ENCODE results near the gene MON1A. TPM values are rescaled to one million over a fixed set of nuclear protein-coding genes. Genes with fewer than 3 reads are reported as not detected.

MON1A gene
- total RNA-seq, 4 donors from 2014 or later: 1.0 to 9.3 (median 5.2) TPM

DNA sequence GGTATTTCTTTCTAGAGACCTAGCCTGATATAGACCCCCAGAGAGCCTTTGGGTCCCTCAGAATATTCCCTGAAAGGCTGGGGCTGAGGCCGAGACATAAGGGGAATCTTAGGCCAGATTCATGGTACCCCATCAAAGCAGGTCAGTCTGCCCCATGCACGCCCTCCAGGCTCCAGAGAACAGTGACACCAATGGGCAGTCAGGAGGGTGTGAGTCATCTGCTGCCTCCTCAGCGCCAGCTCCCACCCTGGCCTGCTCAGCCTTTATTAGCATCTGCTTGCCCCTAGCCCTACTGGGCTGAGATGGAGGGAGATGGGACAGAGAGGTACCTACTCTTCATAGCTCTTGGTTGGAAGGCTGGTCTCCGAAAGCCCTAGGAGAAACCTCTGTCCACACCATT, 45.6 kb downstream of the MON1A start:
- no peaks in the 10 kb centered on the region for H3K27me3 ChIP-seq
- H3K4me1 ChIP-seq: no peaks in the 10 kb centered on the region
- no peak for DNase-seq
- no peak for TF ChIP-seq POLR2A (IDR thresholded peaks at IDR 0.05)
- TF ChIP-seq, protein P1, sequence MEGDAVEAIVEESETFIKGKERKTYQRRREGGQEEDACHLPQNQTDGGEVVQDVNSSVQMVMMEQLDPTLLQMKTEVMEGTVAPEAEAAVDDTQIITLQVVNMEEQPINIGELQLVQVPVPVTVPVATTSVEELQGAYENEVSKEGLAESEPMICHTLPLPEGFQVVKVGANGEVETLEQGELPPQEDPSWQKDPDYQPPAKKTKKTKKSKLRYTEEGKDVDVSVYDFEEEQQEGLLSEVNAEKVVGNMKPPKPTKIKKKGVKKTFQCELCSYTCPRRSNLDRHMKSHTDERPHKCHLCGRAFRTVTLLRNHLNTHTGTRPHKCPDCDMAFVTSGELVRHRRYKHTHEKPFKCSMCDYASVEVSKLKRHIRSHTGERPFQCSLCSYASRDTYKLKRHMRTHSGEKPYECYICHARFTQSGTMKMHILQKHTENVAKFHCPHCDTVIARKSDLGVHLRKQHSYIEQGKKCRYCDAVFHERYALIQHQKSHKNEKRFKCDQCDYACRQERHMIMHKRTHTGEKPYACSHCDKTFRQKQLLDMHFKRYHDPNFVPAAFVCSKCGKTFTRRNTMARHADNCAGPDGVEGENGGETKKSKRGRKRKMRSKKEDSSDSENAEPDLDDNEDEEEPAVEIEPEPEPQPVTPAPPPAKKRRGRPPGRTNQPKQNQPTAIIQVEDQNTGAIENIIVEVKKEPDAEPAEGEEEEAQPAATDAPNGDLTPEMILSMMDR (IDR thresholded peaks at IDR 0.05): no peak
- H3K9me3 ChIP-seq: no peaks in the 10 kb centered on the region
- H3K4me3 ChIP-seq: no peak overlapping the region
- intact Hi-C loops (cut with DNase I; ENCODE audit: low total_unique reads): no loop called here
- no peak overlapping the region for H3K27ac ChIP-seq
- no peaks in the 10 kb centered on the region for H3K36me3 ChIP-seq

DNA sequence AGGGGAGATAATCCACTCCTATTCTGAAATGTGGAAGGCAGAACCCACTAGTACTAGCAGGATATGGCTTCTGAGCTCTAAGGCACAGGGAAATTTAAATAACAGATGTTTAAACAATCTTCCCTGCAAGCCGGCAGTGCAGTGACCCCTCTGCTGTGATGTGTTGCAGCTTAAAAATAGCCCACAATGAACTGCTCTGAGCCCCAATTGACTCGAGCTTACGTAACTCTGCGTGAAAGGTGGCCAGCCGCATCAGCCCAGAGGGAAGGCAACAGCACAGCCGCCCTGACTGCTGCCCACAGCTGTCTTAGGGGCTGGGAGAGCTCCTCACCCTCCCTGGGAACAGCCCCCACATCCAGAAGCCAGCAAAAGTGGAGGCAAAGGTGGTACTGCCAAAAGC, 47.4 kb downstream of the MON1A start:
- intact Hi-C loops (cut with DNase I; ENCODE audit: low total_unique reads): no loop called here
- TF ChIP-seq POLR2A (IDR thresholded peaks at IDR 0.05): no peak
- TF ChIP-seq, protein P1 (IDR thresholded peaks at IDR 0.05): no peak
- DNase-seq: no peak
- Histone ChIP-seq H3K27ac (no peak overlapping the region), H3K4me3 (no peak overlapping the region), H3K27me3 (no peaks in the 10 kb centered on the region), H3K4me1 (no peaks in the 10 kb centered on the region), H3K36me3 (no peaks in the 10 kb centered on the region), H3K9me3 (no peaks in the 10 kb centered on the region)

DNA sequence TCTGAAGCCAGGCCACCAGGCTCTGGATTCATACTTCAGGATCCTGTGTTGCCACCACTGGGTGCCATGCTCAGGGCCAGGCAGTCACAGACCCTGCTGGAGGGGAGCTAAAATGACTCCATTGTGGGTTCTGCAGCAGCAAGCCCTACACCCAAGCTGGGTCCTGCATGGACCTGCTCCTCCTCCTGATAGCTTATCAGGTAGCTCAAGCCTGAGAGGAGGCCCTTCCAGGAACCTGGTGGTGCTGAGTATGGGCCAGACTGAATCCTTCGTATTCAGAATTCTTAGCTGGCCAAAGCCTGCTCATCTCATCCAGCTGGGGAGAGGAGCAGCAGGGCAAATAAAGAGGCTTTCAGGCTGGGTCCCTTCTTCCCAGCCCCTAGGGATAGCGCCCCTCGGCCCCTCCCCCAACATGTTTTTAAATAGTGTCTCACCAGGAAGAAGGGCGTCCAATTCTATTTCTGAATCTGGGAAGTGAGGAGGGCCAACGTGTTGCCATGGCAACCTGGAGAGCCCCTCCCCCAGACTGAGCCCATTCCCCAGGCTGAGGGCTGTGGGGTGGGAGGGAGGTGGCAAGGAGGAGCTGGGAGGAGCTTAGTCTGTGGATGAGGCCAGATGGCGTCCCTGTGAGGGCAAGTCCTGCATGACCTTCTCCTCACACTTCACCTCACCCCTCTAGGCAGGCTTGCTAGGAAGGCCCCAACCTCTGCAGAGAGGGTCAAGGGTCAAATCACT, 48.9 kb downstream of the MON1A start:
- no peaks in the 10 kb centered on the region for H3K27me3 ChIP-seq

DNA sequence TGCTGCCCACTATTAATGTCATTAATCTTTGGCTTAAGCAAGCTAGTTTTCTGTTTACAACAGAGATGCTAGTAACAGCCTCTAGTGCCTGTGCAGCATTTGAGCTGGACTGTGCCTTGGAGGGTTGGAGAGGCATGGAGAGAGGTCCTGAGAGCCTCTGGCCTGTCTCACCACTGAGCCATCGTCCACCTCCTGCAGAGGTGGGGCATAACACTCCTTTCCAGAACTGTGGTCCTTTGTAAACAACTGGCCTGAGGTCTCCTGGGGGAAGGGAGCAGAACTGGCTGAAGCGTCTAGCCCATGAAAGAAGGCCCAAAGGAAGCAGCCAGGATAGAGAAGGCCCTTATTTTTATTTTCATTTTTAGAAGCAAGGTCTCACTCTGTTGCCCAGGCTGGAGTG, 49.9 kb downstream of the MON1A start:
- DNase-seq: no peak
- H3K27me3 ChIP-seq: no peaks in the 10 kb centered on the region
- no peaks in the 10 kb centered on the region for H3K36me3 ChIP-seq
- H3K4me1 ChIP-seq: no peaks in the 10 kb centered on the region
- intact Hi-C loops (cut with DNase I; ENCODE audit: low total_unique reads): no loop called here
- H3K27ac ChIP-seq: no peak overlapping the region
- TF ChIP-seq POLR2A (IDR thresholded peaks at IDR 0.05): no peak
- TF ChIP-seq, protein P1 (IDR thresholded peaks at IDR 0.05): no peak
- no peaks in the 10 kb centered on the region for H3K9me3 ChIP-seq
- no peak overlapping the region for H3K4me3 ChIP-seq

More for the DNA sequence above, 48.9 kb downstream of the MON1A start:
- intact Hi-C loops (cut with DNase I; ENCODE audit: low total_unique reads): no loop called here
- DNase-seq: no peak
- no peak overlapping the region for H3K27ac ChIP-seq
- no peaks in the 10 kb centered on the region for H3K4me1 ChIP-seq
- H3K9me3 ChIP-seq: no peaks in the 10 kb centered on the region
- H3K36me3 ChIP-seq: no peaks in the 10 kb centered on the region
- TF ChIP-seq POLR2A (IDR thresholded peaks at IDR 0.05): no peak
- TF ChIP-seq, protein P1 (IDR thresholded peaks at IDR 0.05): no peak
- no peak overlapping the region for H3K4me3 ChIP-seq

DNA sequence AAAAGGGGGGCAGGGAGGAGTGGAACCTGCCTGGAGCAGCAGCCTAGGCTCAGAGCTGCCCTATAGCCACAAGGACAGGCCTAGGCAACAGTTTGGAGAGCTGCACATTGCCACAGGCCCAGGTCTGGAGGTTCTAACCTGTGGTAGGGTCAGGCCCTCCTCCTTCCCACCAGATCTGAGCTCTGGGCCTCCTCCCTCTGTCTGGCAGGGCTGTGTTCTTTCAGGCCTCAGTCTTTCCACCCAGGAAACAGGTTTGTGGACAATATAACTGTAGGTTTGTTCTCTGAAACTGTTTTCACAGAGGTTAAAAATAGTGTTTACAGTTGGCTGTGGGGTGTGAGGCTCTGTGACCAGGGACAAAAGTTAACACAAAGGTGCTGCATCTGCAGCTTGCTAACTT, 50.9 kb downstream of the MON1A start:
- Histone ChIP-seq H3K27me3 (no peaks in the 10 kb centered on the region), H3K9me3 (no peaks in the 10 kb centered on the region), H3K36me3 (no peaks in the 10 kb centered on the region), H3K4me1 (no peaks in the 10 kb centered on the region), H3K27ac (no peak overlapping the region), H3K4me3 (no peak overlapping the region)
- no peak for TF ChIP-seq POLR2A (IDR thresholded peaks at IDR 0.05)
- TF ChIP-seq, protein P1 (IDR thresholded peaks at IDR 0.05): no peak
- no peak for DNase-seq
- intact Hi-C loops (cut with DNase I; ENCODE audit: low total_unique reads): no loop called here

Measured in uterus (tissue), 4 donors.